ENCODE results near the gene RNF224.

- TF ChIP-seq CTCF (conservative IDR thresholded peaks at IDR 0.05; ENCODE audit: low read depth, low read length) (no peak), EZH2 (IDR thresholded peaks at IDR 0.05; ENCODE audit: low read length, unreplicated experiment) (no peak), EZH2phosphoT487 (IDR thresholded peaks at IDR 0.05; ENCODE audit: borderline replicate concordance, low read length) (no peak)
Measured at GRCh38 chr9:137205126-137206069, 21.9 kb upstream of the RNF224 start, which contains the start of the genes NDOR1 and TMEM203.

All from PC-3 (cell line).